Measurements from ENCODE around the gene LAMB4. TPM values are rescaled to one million over a fixed set of nuclear protein-coding genes. Genes with fewer than 3 reads are reported as not detected.

The LAMB4 gene
- total and polyA plus RNA-seq, 2 of the 8 experiments (the other 6 are each of a cell fraction or from before 2014, with no cell fraction given), result not detected

DNA sequence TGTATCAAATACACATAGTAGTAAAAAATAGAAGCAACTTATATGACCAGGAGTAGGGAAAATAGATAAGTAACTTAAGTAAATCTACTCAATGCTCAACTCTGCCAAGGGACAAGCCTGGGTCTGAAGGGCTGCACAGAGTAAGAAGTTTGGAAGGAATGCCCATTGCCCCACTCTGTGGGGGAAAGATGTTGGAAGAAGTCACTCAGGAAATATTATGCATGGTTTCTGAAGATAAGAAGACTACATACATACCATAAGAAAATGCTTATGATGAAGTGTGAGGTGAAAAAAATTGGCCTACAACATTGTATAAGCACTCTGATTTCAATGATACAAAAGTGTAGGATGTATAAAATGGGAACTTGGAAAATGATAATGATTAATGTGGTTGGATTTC lies 54.0 kb downstream of the LAMB4 start (continued):
- TF ChIP-seq, protein P1, sequence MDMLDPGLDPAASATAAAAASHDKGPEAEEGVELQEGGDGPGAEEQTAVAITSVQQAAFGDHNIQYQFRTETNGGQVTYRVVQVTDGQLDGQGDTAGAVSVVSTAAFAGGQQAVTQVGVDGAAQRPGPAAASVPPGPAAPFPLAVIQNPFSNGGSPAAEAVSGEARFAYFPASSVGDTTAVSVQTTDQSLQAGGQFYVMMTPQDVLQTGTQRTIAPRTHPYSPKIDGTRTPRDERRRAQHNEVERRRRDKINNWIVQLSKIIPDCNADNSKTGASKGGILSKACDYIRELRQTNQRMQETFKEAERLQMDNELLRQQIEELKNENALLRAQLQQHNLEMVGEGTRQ (IDR thresholded peaks at IDR 0.05; ENCODE audit: low read length), result no peak
- no peak for TF ChIP-seq TCF12 (IDR thresholded peaks at IDR 0.05; ENCODE audit: low read depth, low read length)
- TF ChIP-seq, protein P2, sequence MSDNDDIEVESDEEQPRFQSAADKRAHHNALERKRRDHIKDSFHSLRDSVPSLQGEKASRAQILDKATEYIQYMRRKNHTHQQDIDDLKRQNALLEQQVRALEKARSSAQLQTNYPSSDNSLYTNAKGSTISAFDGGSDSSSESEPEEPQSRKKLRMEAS (IDR thresholded peaks at IDR 0.05), result no peak
- no peak for TF ChIP-seq TAF1 (IDR thresholded peaks at IDR 0.05; ENCODE audit: low read depth, low read length)

Measured in H1 (cell line).